Measurements from ENCODE around the gene AQP3.
"Not testable (repeated sequence)": the region's sequence is repeated elsewhere in the genome, so short reads cannot be mapped to it uniquely, and the experiment has no call there.

The AQP3 gene

DNA sequence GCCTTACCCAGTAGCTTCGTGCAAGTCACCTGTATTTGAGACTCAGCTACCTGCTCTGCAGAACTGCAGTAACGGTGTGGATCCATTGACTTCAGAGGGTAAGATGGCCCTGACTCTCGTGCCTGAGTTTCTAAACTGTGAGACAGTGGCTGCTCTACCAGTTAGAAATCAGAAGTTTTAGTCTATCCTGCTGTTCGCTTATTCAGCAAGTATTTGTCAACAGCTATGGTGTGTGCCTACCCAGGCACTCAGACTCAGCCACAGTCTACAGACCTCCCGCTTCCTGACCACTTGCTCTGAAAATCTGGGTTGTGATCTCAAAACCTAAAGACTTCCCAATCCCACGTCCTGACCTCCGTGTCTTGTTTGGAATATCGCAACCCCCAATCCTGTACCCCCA, 13.5 kb downstream of the AQP3 start:
- WGBS (ENCODE audit: insufficient coverage) = 100% methylated on average over 4 of the region's 8 CpGs
- Histone ChIP-seq H3K27ac (ENCODE audit: insufficient read depth in 1 of 2, low read depth in 1 of 2, low read length in 2 of 2, poor library complexity in 1 of 2, severe bottlenecking in 2 of 2) (no peak overlapping the region), H3K9me3 (ENCODE audit: control extremely low read depth in 1 of 5, control insufficient read depth in 4 of 5, insufficient read depth in 2 of 5, low read depth in 1 of 5, low read length in 4 of 5) (no peaks in the 10 kb centered on the region), H3K4me3 (ENCODE audit: control insufficient read depth in 1 of 7, extremely low read depth in 1 of 7, insufficient read depth in 4 of 7, low read depth in 2 of 7, low read length in 6 of 7) (no peak overlapping the region), H3K4me1 (ENCODE audit: control extremely low read depth in 1 of 4, control insufficient read depth in 4 of 4, insufficient read depth in 4 of 4, low read length in 3 of 4) (peaks cover 0 to 11% (median 1%) of the 10 kb centered on the region in 4 experiments), H3K27me3 (replicated peaks in 2 of 5; ENCODE audit: control insufficient read depth in 4 of 5, insufficient read depth in 5 of 5, low read length in 4 of 5) (no peaks in the 10 kb centered on the region), H3K36me3 (ENCODE audit: control insufficient read depth in 4 of 4, insufficient read depth in 4 of 4, low read length in 3 of 4) (no peaks in the 10 kb centered on the region)
- CTCF ChIA-PET = interaction anchor here (2.1 to 3.4 kb wide), 4 partner anchors 16 to 33 kb away, joined by 5 to 11 read pairs (median 6); no protein-coding TSS in a partner anchor
- POLR2A ChIA-PET = no interaction called here
- no peak for DNase-seq

DNA sequence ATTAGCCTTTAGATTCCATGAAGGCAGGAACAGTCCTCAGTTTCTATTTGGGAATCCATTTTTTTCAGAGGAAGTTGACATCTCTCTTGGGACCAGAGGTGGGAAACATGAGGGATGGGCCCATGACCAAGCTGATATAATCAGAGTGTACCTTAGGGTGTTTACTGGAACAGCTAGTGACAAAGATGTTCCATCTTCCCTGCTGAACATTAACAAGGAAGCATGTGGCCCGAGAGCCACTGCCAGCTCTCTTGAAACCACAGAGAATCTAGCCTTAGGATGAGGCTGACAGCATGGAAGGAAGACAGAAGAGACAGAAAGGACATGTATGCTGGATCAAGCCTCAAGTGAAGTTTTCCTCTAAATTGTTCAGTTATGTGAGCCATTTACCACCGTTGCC, 16.0 kb downstream of the AQP3 start:
- H3K4me3 ChIP-seq (ENCODE audit: control insufficient read depth in 1 of 7, extremely low read depth in 1 of 7, insufficient read depth in 4 of 7, low read depth in 2 of 7, low read length in 6 of 7) = no peak overlapping the region
- H3K27me3 ChIP-seq (replicated peaks in 2 of 5; ENCODE audit: control insufficient read depth in 4 of 5, insufficient read depth in 5 of 5, low read length in 4 of 5) = no peaks in the 10 kb centered on the region
- no peaks in the 10 kb centered on the region for H3K36me3 ChIP-seq (ENCODE audit: control insufficient read depth in 4 of 4, insufficient read depth in 4 of 4, low read length in 3 of 4)
- POLR2A ChIA-PET = no interaction called here
- 100% methylated on average over 1 of the region's 2 CpGs for WGBS (ENCODE audit: insufficient coverage)
- H3K27ac ChIP-seq (ENCODE audit: insufficient read depth in 1 of 2, low read depth in 1 of 2, low read length in 2 of 2, poor library complexity in 1 of 2, severe bottlenecking in 2 of 2) = no peak overlapping the region
- CTCF ChIA-PET = interaction anchor here (1.4 to 3.4 kb wide), 6 partner anchors 12 to 35 kb away, joined by 3 to 11 read pairs (median 3); partner anchors contain the start of gene AQP3
- DNase-seq = peak in 1 of 3 donors; percentile 6
- H3K9me3 ChIP-seq (ENCODE audit: control extremely low read depth in 1 of 5, control insufficient read depth in 4 of 5, insufficient read depth in 2 of 5, low read depth in 1 of 5, low read length in 4 of 5) = no peaks in the 10 kb centered on the region
- H3K4me1 ChIP-seq (ENCODE audit: control extremely low read depth in 1 of 4, control insufficient read depth in 4 of 4, insufficient read depth in 4 of 4, low read length in 3 of 4) = peaks cover 0 to 5% (median 0%) of the 10 kb centered on the region in 4 experiments

DNA sequence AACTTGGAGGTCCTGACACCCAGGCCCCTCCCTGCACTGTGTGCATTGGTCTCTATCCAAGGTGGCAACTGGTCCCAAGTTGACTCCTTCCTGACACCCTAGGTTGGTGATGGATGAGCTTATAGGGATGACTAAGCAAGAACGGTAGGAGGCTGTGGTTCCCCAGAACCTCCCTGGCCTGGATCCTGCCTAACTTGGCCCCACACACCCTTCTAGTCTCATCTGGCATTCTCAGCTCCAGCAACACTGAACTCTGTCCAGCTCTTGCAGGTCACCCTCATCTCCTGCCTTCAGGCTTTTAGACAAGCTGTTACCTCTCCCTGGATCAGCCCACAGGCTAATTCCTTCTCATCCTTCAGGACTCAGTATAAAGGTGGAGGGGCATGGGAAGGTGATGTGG, 16.5 kb downstream of the AQP3 start:
- WGBS (ENCODE audit: insufficient coverage) = 0% methylated on average over 1 of the region's 1 CpG
- Histone ChIP-seq H3K36me3 (ENCODE audit: control insufficient read depth in 4 of 4, insufficient read depth in 4 of 4, low read length in 3 of 4) (no peaks in the 10 kb centered on the region), H3K27me3 (replicated peaks in 2 of 5; ENCODE audit: control insufficient read depth in 4 of 5, insufficient read depth in 5 of 5, low read length in 4 of 5) (no peaks in the 10 kb centered on the region), H3K4me3 (ENCODE audit: control insufficient read depth in 1 of 7, extremely low read depth in 1 of 7, insufficient read depth in 4 of 7, low read depth in 2 of 7, low read length in 6 of 7) (no peak overlapping the region), H3K27ac (ENCODE audit: insufficient read depth in 1 of 2, low read depth in 1 of 2, low read length in 2 of 2, poor library complexity in 1 of 2, severe bottlenecking in 2 of 2) (no peak overlapping the region), H3K4me1 (ENCODE audit: control extremely low read depth in 1 of 4, control insufficient read depth in 4 of 4, insufficient read depth in 4 of 4, low read length in 3 of 4) (peaks cover 0 to 5% (median 0%) of the 10 kb centered on the region in 4 experiments), H3K9me3 (ENCODE audit: control extremely low read depth in 1 of 5, control insufficient read depth in 4 of 5, insufficient read depth in 2 of 5, low read depth in 1 of 5, low read length in 4 of 5) (no peaks in the 10 kb centered on the region)
- ChIA-PET CTCF (interaction anchor here (0.6 to 3.4 kb wide), 7 partner anchors 12 to 1330 kb away, joined by 3 to 11 read pairs (median 3); partner anchors contain the start of gene AQP3), POLR2A (no interaction called here)
- DNase-seq = peak in 1 of 3 donors; percentile 8

DNA sequence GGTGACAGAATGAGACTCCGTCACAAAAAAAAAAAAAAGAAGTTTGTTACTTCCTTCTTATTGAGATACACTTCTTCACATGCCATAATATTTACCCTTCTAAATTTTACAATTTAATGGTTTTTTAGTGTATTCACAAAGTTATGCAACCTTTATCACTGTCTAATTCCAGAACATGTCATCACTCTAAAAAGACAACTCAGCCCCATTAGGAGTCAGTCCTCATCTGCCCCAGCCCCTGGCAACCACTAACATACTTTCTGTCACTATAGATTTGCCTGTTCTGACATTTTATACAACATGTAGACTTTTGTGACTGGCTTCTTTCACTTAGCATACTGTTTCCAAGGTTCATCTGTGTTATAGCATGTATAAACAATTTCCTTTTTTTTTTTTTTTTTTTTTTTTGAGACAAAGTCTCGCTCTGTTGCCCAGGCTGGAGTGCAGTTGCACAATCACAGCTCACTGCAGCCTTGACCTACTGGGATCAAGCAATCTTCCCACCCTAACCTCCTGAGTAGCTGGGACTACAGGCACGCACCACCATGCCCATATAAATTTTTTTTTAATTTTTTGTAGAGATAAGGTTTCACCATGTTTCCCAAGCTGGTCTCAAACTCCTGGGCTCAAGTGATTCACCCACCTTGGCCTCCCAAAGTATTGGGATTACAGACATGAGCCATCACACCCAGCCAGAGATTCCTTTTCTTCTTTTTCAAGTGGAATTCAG, 18.0 kb downstream of the AQP3 start:
- CTCF ChIA-PET = no interaction called here
- WGBS (ENCODE audit: insufficient coverage) = no CpG with 5 or more reads among the region's 3 CpGs

DNA sequence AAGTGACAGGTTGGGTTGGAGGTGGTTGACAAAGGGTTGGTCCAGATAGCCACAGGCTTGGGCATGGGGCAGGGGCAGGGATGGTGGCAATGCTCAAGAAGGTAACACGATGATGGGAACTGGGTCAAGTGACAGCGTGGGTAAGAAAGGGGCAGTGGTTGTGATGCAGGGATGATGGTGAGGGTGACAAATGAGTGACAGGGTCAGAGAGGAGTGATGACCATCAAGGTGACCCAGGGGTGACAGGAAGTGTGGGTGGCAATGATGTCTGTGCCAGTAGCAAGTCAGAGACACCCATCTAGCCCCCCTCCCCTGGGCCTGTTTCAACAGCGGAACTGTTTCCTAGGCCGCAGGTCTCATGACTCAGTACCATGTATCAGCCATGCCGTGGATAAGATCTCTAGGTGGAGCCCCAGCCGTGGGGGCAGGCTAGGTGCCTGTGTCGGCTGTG, 20.5 kb downstream of the AQP3 start:
- WGBS (ENCODE audit: insufficient coverage) = 90% methylated on average over 7 of the region's 7 CpGs
- peaks cover 0 to 5% (median 0%) of the 10 kb centered on the region in 4 experiments for H3K4me1 ChIP-seq (ENCODE audit: control extremely low read depth in 1 of 4, control insufficient read depth in 4 of 4, insufficient read depth in 4 of 4, low read length in 3 of 4)
- no peak overlapping the region for H3K27ac ChIP-seq (ENCODE audit: insufficient read depth in 1 of 2, low read depth in 1 of 2, low read length in 2 of 2, poor library complexity in 1 of 2, severe bottlenecking in 2 of 2)
- POLR2A ChIA-PET = no interaction called here
- CTCF ChIA-PET = interaction anchor here (1.3 kb wide), 1 partner anchor 26 kb away, joined by 4 read pairs; no protein-coding TSS in a partner anchor
- no peaks in the 10 kb centered on the region for H3K36me3 ChIP-seq (ENCODE audit: control insufficient read depth in 4 of 4, insufficient read depth in 4 of 4, low read length in 3 of 4)
- DNase-seq = no peak
- no peaks in the 10 kb centered on the region for H3K27me3 ChIP-seq (replicated peaks in 2 of 5; ENCODE audit: control insufficient read depth in 4 of 5, insufficient read depth in 5 of 5, low read length in 4 of 5)
- H3K4me3 ChIP-seq (ENCODE audit: control insufficient read depth in 1 of 7, extremely low read depth in 1 of 7, insufficient read depth in 4 of 7, low read depth in 2 of 7, low read length in 6 of 7) = no peak overlapping the region
- H3K9me3 ChIP-seq (ENCODE audit: control extremely low read depth in 1 of 5, control insufficient read depth in 4 of 5, insufficient read depth in 2 of 5, low read depth in 1 of 5, low read length in 4 of 5) = no peaks in the 10 kb centered on the region

More for the DNA sequence above, 18.0 kb downstream of the AQP3 start:
- H3K27me3 ChIP-seq (replicated peaks in 2 of 5; ENCODE audit: control insufficient read depth in 4 of 5, insufficient read depth in 5 of 5, low read length in 4 of 5) = no peaks in the 10 kb centered on the region
- no peaks in the 10 kb centered on the region for H3K9me3 ChIP-seq (ENCODE audit: control extremely low read depth in 1 of 5, control insufficient read depth in 4 of 5, insufficient read depth in 2 of 5, low read depth in 1 of 5, low read length in 4 of 5)
- no peaks in the 10 kb centered on the region for H3K36me3 ChIP-seq (ENCODE audit: control insufficient read depth in 4 of 4, insufficient read depth in 4 of 4, low read length in 3 of 4)
- DNase-seq = no peak
- no peak overlapping the region for H3K4me3 ChIP-seq (ENCODE audit: control insufficient read depth in 1 of 7, extremely low read depth in 1 of 7, insufficient read depth in 4 of 7, low read depth in 2 of 7, low read length in 6 of 7)
- no peak overlapping the region for H3K27ac ChIP-seq (ENCODE audit: insufficient read depth in 1 of 2, low read depth in 1 of 2, low read length in 2 of 2, poor library complexity in 1 of 2, severe bottlenecking in 2 of 2)
- peaks cover 0 to 5% (median 0%) of the 10 kb centered on the region in 4 experiments for H3K4me1 ChIP-seq (ENCODE audit: control extremely low read depth in 1 of 4, control insufficient read depth in 4 of 4, insufficient read depth in 4 of 4, low read length in 3 of 4)
- POLR2A ChIA-PET = no interaction called here

DNA sequence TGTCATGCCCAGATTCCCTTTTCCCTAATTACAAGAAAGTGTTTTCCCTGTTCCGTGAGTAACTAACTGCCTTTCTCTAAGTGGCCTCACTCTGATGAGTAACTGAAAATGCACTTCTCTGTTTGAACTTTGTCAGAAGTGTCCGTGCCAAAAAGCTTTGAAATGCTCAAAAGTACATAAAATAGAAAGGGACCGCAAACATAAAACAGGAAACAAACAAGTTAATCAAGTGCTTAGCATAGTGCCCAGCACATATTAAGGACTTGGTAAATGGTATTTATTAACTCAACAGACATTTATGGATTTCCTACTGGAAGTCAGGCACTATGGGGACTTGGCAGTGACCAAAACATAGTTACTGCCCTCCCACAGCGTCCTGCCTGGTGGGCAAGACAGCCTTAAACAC, 22.3 kb downstream of the AQP3 start:
- H3K36me3 ChIP-seq (ENCODE audit: control insufficient read depth in 4 of 4, insufficient read depth in 4 of 4, low read length in 3 of 4) = no peaks in the 10 kb centered on the region
- H3K4me1 ChIP-seq (ENCODE audit: control extremely low read depth in 1 of 4, control insufficient read depth in 4 of 4, insufficient read depth in 4 of 4, low read length in 3 of 4) = no peaks in the 10 kb centered on the region
- 100% methylated on average over 2 of the region's 4 CpGs for WGBS (ENCODE audit: insufficient coverage)
- no peak overlapping the region for H3K27ac ChIP-seq (ENCODE audit: insufficient read depth in 1 of 2, low read depth in 1 of 2, low read length in 2 of 2, poor library complexity in 1 of 2, severe bottlenecking in 2 of 2)
- no peaks in the 10 kb centered on the region for H3K27me3 ChIP-seq (replicated peaks in 2 of 5; ENCODE audit: control insufficient read depth in 4 of 5, insufficient read depth in 5 of 5, low read length in 4 of 5)
- ChIA-PET POLR2A (no interaction called here), CTCF (no interaction called here)
- H3K9me3 ChIP-seq (ENCODE audit: control extremely low read depth in 1 of 5, control insufficient read depth in 4 of 5, insufficient read depth in 2 of 5, low read depth in 1 of 5, low read length in 4 of 5) = no peaks in the 10 kb centered on the region
- no peak overlapping the region for H3K4me3 ChIP-seq (ENCODE audit: control insufficient read depth in 1 of 7, extremely low read depth in 1 of 7, insufficient read depth in 4 of 7, low read depth in 2 of 7, low read length in 6 of 7)
- no peak for DNase-seq

DNA sequence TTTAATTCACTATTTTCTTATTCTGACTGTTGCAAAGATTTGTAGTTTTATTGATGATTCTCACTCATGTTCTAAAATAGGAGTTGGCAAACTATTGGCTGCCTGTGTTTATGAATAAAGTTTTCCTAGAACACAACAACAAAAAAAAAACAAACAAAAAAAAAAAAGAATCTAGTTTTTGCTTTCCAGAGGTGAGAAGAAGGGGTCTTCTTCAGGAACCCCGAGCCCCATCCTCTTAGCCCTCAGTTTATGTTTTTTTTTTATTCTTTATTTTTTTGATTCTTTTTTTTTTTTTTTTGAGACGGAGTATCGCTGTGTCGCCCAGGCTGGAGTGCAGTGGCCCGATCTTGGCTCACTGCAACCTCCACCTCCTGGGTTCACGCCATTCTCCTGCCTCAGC, 22.9 kb downstream of the AQP3 start:
- H3K27ac ChIP-seq (ENCODE audit: insufficient read depth in 1 of 2, low read depth in 1 of 2, low read length in 2 of 2, poor library complexity in 1 of 2, severe bottlenecking in 2 of 2); CTCF ChIA-PET; H3K36me3 ChIP-seq (ENCODE audit: control insufficient read depth in 4 of 4, insufficient read depth in 4 of 4, low read length in 3 of 4); DNase-seq; H3K27me3 ChIP-seq (replicated peaks in 2 of 5; ENCODE audit: control insufficient read depth in 4 of 5, insufficient read depth in 5 of 5, low read length in 4 of 5); H3K4me1 ChIP-seq (ENCODE audit: control extremely low read depth in 1 of 4, control insufficient read depth in 4 of 4, insufficient read depth in 4 of 4, low read length in 3 of 4); POLR2A ChIA-PET; H3K4me3 ChIP-seq (ENCODE audit: control insufficient read depth in 1 of 7, extremely low read depth in 1 of 7, insufficient read depth in 4 of 7, low read depth in 2 of 7, low read length in 6 of 7); H3K9me3 ChIP-seq (ENCODE audit: control extremely low read depth in 1 of 5, control insufficient read depth in 4 of 5, insufficient read depth in 2 of 5, low read depth in 1 of 5, low read length in 4 of 5): not testable (repeated sequence)
- WGBS (ENCODE audit: insufficient coverage) = no CpG with 5 or more reads among the region's 6 CpGs
